Measurements from ENCODE around the gene AOPEP. TPM values are rescaled to one million over a fixed set of nuclear protein-coding genes. Genes with fewer than 3 reads are reported as not detected.

Gene AOPEP
- total and polyA plus RNA-seq, 9 of the 15 experiments (the other 6 are each of a cell fraction or from before 2014, with no cell fraction given), result 4.5 to 19.3 (median 13.5) TPM

GRCh38 chr9:94720846-94721549 is 5.5 kb upstream of the AOPEP start (continued):
- TF ChIP-seq CHAMP1 (IDR thresholded peaks at IDR 0.05), result no peak

- Histone ChIP-seq H3K9me1 (ENCODE audit: control insufficient read depth, insufficient read depth, low read length) (no peaks in the 10 kb centered on the region), H3K27me3 (ENCODE audit: control insufficient read depth in 2 of 2, insufficient read depth in 2 of 2, low read length in 2 of 2) (no peaks in the 10 kb centered on the region), H3K4me2 (ENCODE audit: insufficient read depth, low read length) (no peak overlapping the region), H3K36me3 (ENCODE audit: control insufficient read depth, insufficient read depth, low read length) (no peaks in the 10 kb centered on the region), H3K9me3 (replicated peaks; ENCODE audit: control insufficient read depth, insufficient read depth, low read depth, low read length) (peaks cover 11% of the 10 kb centered on the region), H4K20me1 (replicated peaks; ENCODE audit: control insufficient read depth, insufficient read depth, low read length) (no peaks in the 10 kb centered on the region), H3K4me3 (no peak overlapping the region), H3K9ac (ENCODE audit: insufficient read depth in 1 of 2, low read depth in 2 of 2, low read length in 2 of 2) (no peak overlapping the region), H3K79me2 (ENCODE audit: control insufficient read depth, insufficient read depth, low read length) (peaks cover 2% of the 10 kb centered on the region; the same call in 2 of the 3 replicates), H3K4me1 (replicated peaks in 1 of 2; ENCODE audit: control insufficient read depth in 2 of 2, insufficient read depth in 2 of 2, low read length in 2 of 2) (peaks cover 0 to 6% of the 10 kb centered on the region in 2 experiments; a peak in 2 of 5 replicates), H2AFZ (ENCODE audit: low read depth, low read length) (peak overlapping the region; percentile 10; the same call in 1 of the 2 replicates), H3K27ac (ENCODE audit: extremely low read depth, low read depth, low read length) (no peak overlapping the region)
- DNase-seq (ENCODE audit: extremely low read depth in 1 of 4, low spot score in 3 of 4) (no peak), FAIRE-seq (no peak), ATAC-seq (no peak)
- ChIA-PET CTCF (ENCODE audit: low intra/inter-chr PET ratio) (no interaction called here), POLR2A (no interaction called here)
- intact Hi-C loops (cut with micrococcal nuclease) (no loop called here), in situ Hi-C loops (cut with MboI) (no loop called here)
- 17% methylated on average over 2 of the region's 2 CpGs for WGBS (ENCODE audit: insufficient coverage, low coverage, missing lambda C conversion rate)
- no TSS peak for BruUV-seq (replicated peaks)
- TF ChIP-seq TFE3 (CRISPR knock-in tag; IDR thresholded peaks at IDR 0.05), result no peak
- peak in 1 of 2 experiments; percentile 62; a peak in 1 of 3 replicates for TF ChIP-seq CBX3 (IDR thresholded peaks at IDR 0.05; ENCODE audit: borderline replicate concordance in 1 of 2, low read length in 2 of 2)
- no peak for TF ChIP-seq ZNF133 (CRISPR knock-in tag; IDR thresholded peaks at IDR 0.05)
- peak in 1 of 3 experiments; percentile 52 for TF ChIP-seq YY1 (IDR thresholded peaks at IDR 0.05; ENCODE audit: borderline replicate concordance in 1 of 3, control insufficient read depth in 1 of 3, extremely low read depth in 1 of 3, insufficient read depth in 3 of 3, insufficient read length in 1 of 3, insufficient replicate concordance in 2 of 3, low read depth in 1 of 3, low read length in 2 of 3)
- no peak for TF ChIP-seq SNAPC5 (CRISPR knock-in tag; IDR thresholded peaks at IDR 0.05)
- no peak for TF ChIP-seq XRCC3 (IDR thresholded peaks at IDR 0.05)
- TF ChIP-seq ZBTB49 (CRISPR knock-in tag; IDR thresholded peaks at IDR 0.05; ENCODE audit: borderline replicate concordance), result no peak
Observed at GRCh38 chr9:94721754-94722153, 4.7 kb upstream of the AOPEP start.

Measured in K562 (cell line).